Measurements from ENCODE around the gene FER. TPM values are rescaled to one million over a fixed set of nuclear protein-coding genes. Genes with fewer than 3 reads are reported as not detected.
A peak's percentile ranks its signal among the peaks of the same experiment; 100 is the strongest.

FER gene
- total and polyA plus RNA-seq, 2 experiments from 2014 or later: 10.6 to 29.4 TPM

DNA sequence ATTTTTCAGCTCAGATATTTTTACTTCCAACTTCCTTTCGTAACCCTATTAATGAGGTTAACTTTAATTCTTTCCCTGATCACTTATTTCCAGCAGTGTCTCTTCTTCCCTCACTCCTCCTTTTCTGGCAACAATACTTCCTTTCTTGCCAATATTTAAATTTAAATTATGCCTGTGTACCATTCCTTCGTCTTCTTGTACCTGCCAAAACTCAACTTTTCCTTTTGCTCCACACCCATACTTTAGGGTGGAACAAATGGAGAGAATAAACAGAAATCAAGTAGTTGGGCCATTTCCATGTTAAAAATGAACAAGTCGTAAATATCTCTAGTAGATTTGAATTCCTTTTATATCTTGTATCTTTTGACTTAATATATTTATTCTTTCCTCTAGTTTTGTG is 66.0 kb downstream of the FER start:
- H3K27ac ChIP-seq: peak overlapping the region; percentile 14
- peaks cover 5% of the 10 kb centered on the region for H3K79me2 ChIP-seq
- no peaks in the 10 kb centered on the region for H3K27me3 ChIP-seq
- no peaks in the 10 kb centered on the region for H4K20me1 ChIP-seq (ENCODE audit: insufficient read depth, poor library complexity, severe bottlenecking)
- H3K9me3 ChIP-seq (ENCODE audit: low read depth): no peaks in the 10 kb centered on the region
- no peaks in the 10 kb centered on the region for H3K9me2 ChIP-seq (replicated peaks; ENCODE audit: insufficient read depth)
- no peak overlapping the region for H3K4me3 ChIP-seq
- WGBS (ENCODE audit: low lambda C conversion rate, missing lambda C conversion rate): 79% methylated on average over 3 of the region's 3 CpGs
- peak overlapping the region; percentile 14 for H3K4me2 ChIP-seq
- H2AFZ ChIP-seq: no peak overlapping the region
- H3K36me3 ChIP-seq (replicated peaks; ENCODE audit: insufficient read depth, low read depth): no peaks in the 10 kb centered on the region
- H3K4me1 ChIP-seq (ENCODE audit: insufficient read depth): no peaks in the 10 kb centered on the region
- DNase-seq (ENCODE audit: low spot score): no peak
- no peak for TF ChIP-seq EZH2 (IDR thresholded peaks at IDR 0.05; ENCODE audit: borderline replicate concordance)
- no peak for TF ChIP-seq EZH2phosphoT487 (IDR thresholded peaks at IDR 0.05; ENCODE audit: low read depth, severe bottlenecking, unreplicated experiment)

GRCh38 chr5:108814551-108814950 is 66.9 kb downstream of the FER start:
- Histone ChIP-seq H3K4me1 (ENCODE audit: insufficient read depth) (no peaks in the 10 kb centered on the region), H3K79me2 (peaks cover 5% of the 10 kb centered on the region), H3K36me3 (replicated peaks; ENCODE audit: insufficient read depth, low read depth) (no peaks in the 10 kb centered on the region), H3K27ac (peak overlapping the region; percentile 4), H2AFZ (no peak overlapping the region), H3K4me3 (no peak overlapping the region), H3K4me2 (peak overlapping the region; percentile 14), H3K9me3 (ENCODE audit: low read depth) (no peaks in the 10 kb centered on the region), H4K20me1 (ENCODE audit: insufficient read depth, poor library complexity, severe bottlenecking) (no peaks in the 10 kb centered on the region), H3K9me2 (replicated peaks; ENCODE audit: insufficient read depth) (no peaks in the 10 kb centered on the region), H3K27me3 (no peaks in the 10 kb centered on the region)
- DNase-seq (ENCODE audit: low spot score): no peak
- 48% methylated on average over 4 of the region's 4 CpGs for WGBS (ENCODE audit: low lambda C conversion rate, missing lambda C conversion rate)
- TF ChIP-seq EZH2 (IDR thresholded peaks at IDR 0.05; ENCODE audit: borderline replicate concordance): no peak
- no peak for TF ChIP-seq EZH2phosphoT487 (IDR thresholded peaks at IDR 0.05; ENCODE audit: low read depth, severe bottlenecking, unreplicated experiment)
- TF ChIP-seq, protein P1, sequence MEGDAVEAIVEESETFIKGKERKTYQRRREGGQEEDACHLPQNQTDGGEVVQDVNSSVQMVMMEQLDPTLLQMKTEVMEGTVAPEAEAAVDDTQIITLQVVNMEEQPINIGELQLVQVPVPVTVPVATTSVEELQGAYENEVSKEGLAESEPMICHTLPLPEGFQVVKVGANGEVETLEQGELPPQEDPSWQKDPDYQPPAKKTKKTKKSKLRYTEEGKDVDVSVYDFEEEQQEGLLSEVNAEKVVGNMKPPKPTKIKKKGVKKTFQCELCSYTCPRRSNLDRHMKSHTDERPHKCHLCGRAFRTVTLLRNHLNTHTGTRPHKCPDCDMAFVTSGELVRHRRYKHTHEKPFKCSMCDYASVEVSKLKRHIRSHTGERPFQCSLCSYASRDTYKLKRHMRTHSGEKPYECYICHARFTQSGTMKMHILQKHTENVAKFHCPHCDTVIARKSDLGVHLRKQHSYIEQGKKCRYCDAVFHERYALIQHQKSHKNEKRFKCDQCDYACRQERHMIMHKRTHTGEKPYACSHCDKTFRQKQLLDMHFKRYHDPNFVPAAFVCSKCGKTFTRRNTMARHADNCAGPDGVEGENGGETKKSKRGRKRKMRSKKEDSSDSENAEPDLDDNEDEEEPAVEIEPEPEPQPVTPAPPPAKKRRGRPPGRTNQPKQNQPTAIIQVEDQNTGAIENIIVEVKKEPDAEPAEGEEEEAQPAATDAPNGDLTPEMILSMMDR (IDR thresholded peaks at IDR 0.05; ENCODE audit: poor library complexity): no peak

GRCh38 chr5:108818613-108819272 is 71.0 kb downstream of the FER start:
- TF ChIP-seq EZH2phosphoT487 (IDR thresholded peaks at IDR 0.05; ENCODE audit: low read depth, severe bottlenecking, unreplicated experiment) (no peak), EZH2 (IDR thresholded peaks at IDR 0.05; ENCODE audit: borderline replicate concordance) (no peak)
- TF ChIP-seq, protein P1 (IDR thresholded peaks at IDR 0.05; ENCODE audit: poor library complexity): no peak
- Histone ChIP-seq H4K20me1 (ENCODE audit: insufficient read depth, poor library complexity, severe bottlenecking) (no peaks in the 10 kb centered on the region), H3K27me3 (no peaks in the 10 kb centered on the region), H3K9me3 (ENCODE audit: low read depth) (no peaks in the 10 kb centered on the region), H3K36me3 (replicated peaks; ENCODE audit: insufficient read depth, low read depth) (no peaks in the 10 kb centered on the region), H3K4me1 (ENCODE audit: insufficient read depth) (no peaks in the 10 kb centered on the region), H3K9me2 (replicated peaks; ENCODE audit: insufficient read depth) (no peaks in the 10 kb centered on the region), H3K4me2 (no peak overlapping the region), H3K27ac (no peak overlapping the region), H2AFZ (no peak overlapping the region), H3K4me3 (no peak overlapping the region), H3K79me2 (no peaks in the 10 kb centered on the region)
- 93% methylated on average over 5 of the region's 5 CpGs for WGBS (ENCODE audit: low lambda C conversion rate, missing lambda C conversion rate)
- DNase-seq (ENCODE audit: low spot score): no peak

GRCh38 chr5:108820983-108821382 is 73.3 kb downstream of the FER start:
- no peaks in the 10 kb centered on the region for H4K20me1 ChIP-seq (ENCODE audit: insufficient read depth, poor library complexity, severe bottlenecking)

More at GRCh38 chr5:108820983-108821382, 73.3 kb downstream of the FER start:
- H3K79me2 ChIP-seq: no peaks in the 10 kb centered on the region
- H3K27ac ChIP-seq: no peak overlapping the region
- 94% methylated on average over 3 of the region's 3 CpGs for WGBS (ENCODE audit: low lambda C conversion rate, missing lambda C conversion rate)
- H2AFZ ChIP-seq: no peak overlapping the region
- H3K4me2 ChIP-seq: no peak overlapping the region
- no peaks in the 10 kb centered on the region for H3K9me2 ChIP-seq (replicated peaks; ENCODE audit: insufficient read depth)
- no peaks in the 10 kb centered on the region for H3K27me3 ChIP-seq
- no peaks in the 10 kb centered on the region for H3K9me3 ChIP-seq (ENCODE audit: low read depth)
- H3K4me3 ChIP-seq: no peak overlapping the region
- no peaks in the 10 kb centered on the region for H3K36me3 ChIP-seq (replicated peaks; ENCODE audit: insufficient read depth, low read depth)
- TF ChIP-seq, protein P1 (IDR thresholded peaks at IDR 0.05; ENCODE audit: poor library complexity): no peak
- TF ChIP-seq EZH2 (IDR thresholded peaks at IDR 0.05; ENCODE audit: borderline replicate concordance) (no peak), EZH2phosphoT487 (IDR thresholded peaks at IDR 0.05; ENCODE audit: low read depth, severe bottlenecking, unreplicated experiment) (no peak)
- no peaks in the 10 kb centered on the region for H3K4me1 ChIP-seq (ENCODE audit: insufficient read depth)
- no peak for DNase-seq (ENCODE audit: low spot score)
